Right lobe of liver (tissue), 4 donors: ENCODE measurements around the gene DHRS4L2.
"Not testable (repeated sequence)": the region's sequence is repeated elsewhere in the genome, so short reads cannot be mapped to it uniquely, and the experiment has no call there.

ENCODE experiments used
- CTCF ChIP-seq, 4 donors: fragments of 200-600 bp in 3 of 4; fragments of 450-650 bp in 1 of 4; IDR thresholded peaks; one replicate each; pipeline versions ENCODE4 v1.5.1 to v1.8.0; 2016 to 2022; ENCODE audit warnings: antibody characterized with exemption in 4 of 4, mild to moderate bottlenecking in 2 of 4
- POLR2A ChIP-seq: fragments of 450-650 bp; IDR thresholded peaks from one replicate; pipeline ENCODE4 v1.6.1; 2017; ENCODE audit warnings: antibody characterized with exemption, mild to moderate bottlenecking
- donor health status: DM: no; HTN: no; CAD: no.
- donor health status: DM: no; HTN: no; CAD: no.
- donor health status: DM: no; HTN: yes; CAD: no.

- TF ChIP-seq POLR2A; CTCF (IDR thresholded peaks at IDR 0.05): not testable (repeated sequence)
Measured at GRCh38 chr14:24024939-24025418, 36.2 kb downstream of the DHRS4L2 start.
